Measurements from ENCODE around the gene SDCCAG8. TPM values are rescaled to one million over a fixed set of nuclear protein-coding genes. Genes with fewer than 3 reads are reported as not detected.
"Not testable (repeated sequence)": the region's sequence is repeated elsewhere in the genome, so short reads cannot be mapped to it uniquely, and the experiment has no call there.

Gene SDCCAG8
- total RNA-seq, 1 donor from 2014 or later, result 18.3 TPM

DNA sequence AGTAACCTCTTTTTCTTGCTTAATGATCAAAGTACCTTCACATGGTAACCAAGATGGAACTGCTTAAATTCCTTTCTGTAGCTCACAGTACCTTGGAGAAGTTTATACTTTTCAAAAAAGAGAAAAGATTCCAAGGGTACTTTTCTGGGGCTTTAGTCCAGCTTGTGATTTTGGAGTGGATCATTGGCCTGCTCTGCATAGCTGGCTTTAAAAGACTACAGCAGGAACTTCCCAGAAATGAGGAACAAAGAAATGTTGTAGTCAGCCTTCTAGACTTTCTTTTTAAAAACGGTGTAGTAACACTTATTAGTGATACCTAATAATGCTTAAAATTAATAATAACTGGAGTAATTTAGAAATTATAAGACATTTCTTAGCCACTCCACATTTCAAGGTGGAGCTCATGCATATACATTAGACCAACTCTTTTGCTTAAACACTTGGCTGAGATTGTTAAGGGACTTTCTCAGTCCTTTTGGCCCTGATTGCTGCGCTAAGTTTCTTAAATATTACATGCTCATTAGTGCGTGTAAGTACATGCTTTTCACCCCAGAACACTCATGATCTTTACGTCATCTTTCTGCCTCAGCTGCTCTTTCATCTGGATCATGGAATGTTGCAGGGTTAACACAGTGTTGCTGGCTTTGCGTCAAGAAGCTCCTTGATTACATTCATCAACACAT, 57.3 kb downstream of the SDCCAG8 start:
- no peak for DNase-seq (ENCODE audit: missing footprints)
- ATAC-seq, result no peak

DNA sequence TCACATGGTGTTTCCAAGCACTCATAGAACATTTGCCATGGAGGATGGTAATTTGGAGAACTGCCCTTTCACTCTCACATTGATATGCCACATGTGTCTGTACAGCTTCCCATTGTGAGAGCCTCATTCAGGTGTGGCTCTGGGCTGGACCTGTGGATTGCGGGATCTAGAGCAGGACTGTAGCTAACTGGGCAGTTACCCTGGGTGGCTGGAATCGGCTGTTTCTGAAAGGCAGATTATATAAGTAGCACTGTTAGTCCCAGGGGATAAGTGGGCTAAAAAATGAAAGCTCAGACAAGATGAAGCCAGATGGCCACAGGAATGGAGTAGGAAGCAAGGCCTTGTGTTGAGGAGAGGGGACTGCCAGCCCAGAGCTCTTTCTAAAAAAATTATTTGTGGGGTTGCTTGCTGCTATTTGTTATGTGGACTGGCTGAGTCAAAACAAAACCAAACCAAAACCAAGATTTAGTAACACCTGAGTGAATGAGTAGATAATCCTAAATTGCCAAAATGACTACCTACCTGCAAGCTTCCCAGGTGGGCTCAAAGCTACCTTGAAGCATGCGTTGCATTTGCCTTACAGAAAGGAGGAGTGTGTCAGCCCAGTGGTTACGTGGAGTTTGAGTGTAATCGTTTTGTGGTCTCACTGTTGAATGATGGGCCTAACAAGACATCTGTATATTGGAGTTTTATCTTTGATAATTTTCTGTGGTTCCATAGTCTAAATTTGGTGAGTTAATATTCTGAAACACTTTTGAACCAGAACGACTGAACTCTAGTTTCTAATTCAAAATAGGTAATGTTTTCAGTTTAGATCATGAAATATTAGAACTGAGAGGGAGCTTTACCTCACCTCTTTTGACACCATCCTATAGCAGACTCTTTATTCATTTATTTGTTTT, 58.0 kb downstream of the SDCCAG8 start:
- ATAC-seq (no peak), DNase-seq (ENCODE audit: missing footprints) (no peak)
- intact Hi-C loops (cut with DNase I), result no loop called here

More for the DNA sequence above, 57.3 kb downstream of the SDCCAG8 start:
- intact Hi-C loops (cut with DNase I), result no loop called here

DNA sequence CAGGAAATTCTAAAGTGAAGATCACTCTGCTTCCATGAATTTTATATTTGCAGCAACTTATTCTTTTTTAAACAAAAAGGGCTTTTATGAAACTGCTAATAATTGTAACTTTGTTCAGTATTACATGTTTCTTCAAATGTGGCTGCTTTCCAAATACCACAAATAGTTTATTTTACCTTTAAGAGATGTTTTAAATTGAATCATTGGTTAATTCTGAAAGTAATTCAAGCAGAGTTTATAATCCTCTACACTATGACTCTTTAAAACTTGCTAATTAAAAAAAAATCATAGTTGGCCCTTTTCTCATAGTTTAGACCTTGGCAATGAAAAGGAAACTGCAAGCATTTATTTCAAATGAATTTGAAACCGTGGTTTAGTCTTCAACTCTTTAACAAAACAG, 59.6 kb downstream of the SDCCAG8 start:
- intact Hi-C loops (cut with DNase I), result no loop called here
- DNase-seq (ENCODE audit: missing footprints) (no peak), ATAC-seq (no peak)

DNA sequence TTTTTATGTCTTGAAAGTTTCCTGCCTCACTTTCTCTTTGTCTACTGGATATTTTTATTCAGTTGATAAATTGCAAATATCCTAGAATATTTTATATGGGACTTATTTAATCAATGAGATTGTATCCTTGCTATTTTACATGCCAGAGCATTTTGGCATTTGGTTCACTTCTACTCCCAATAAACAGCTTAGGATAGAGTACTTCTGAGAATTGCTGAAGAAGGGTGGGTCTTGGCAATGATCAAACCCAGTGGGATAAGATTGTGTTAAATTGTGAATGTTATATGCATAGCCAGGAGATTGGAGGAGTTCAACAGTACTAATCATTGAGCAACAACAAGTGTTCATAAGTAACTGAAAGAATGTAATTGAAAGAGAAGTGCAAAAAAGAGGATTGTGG, 60.1 kb downstream of the SDCCAG8 start:
- peak; percentile 83 for ATAC-seq
- DNase-seq (ENCODE audit: missing footprints), result no peak
- intact Hi-C loops (cut with DNase I), result no loop called here

DNA sequence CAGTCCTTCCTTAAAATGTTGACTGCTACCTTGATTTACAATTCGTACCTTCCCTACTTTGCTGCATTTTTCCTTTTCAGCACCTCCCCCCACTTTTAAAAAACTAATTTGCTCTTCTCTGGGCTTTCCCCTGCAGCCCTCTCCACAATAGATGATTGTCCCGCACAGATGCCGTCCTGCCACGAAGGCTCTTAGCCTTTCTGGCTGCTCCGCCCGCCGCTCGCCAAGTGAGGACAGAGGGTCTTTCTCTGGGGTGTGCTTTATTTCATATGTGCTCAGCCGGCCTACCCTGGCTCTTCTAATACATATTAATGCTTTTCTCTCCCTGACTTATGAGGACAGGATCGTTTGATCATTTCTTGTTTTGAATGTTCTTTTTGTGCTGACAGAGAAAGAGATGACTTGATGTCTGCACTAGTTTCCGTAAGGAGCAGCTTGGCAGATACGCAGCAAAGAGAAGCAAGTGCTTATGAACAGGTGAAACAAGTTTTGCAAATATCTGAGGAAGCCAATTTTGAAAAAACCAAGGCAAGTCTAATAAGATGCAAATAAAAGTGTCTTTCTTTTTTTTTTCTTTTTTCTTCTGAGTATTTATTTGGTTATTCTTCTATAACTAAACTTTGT, 60.6 kb downstream of the SDCCAG8 start:
- DNase-seq (ENCODE audit: missing footprints) (no peak), ATAC-seq (no peak)
- intact Hi-C loops (cut with DNase I), result no loop called here

DNA sequence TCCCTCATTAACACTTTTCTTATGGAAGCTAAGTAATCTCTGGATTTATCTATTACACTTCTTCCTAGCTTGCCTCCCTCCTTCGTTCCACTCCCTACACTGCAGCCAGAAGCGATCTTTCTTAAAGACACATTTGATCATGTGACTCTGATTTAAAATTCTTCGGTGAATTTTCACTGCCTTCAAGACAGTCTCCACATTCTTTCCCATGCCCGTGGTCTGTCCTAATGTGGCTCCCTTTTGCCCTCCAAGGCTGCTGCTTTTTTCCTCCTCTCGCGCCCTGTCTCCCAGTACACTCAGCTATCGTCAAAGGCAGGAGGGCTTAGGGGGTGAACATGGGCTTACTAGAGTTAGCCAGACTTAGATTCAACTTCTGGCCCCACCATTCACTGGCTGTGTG, 64.4 kb downstream of the SDCCAG8 start:
- DNase-seq (ENCODE audit: missing footprints) (no peak), ATAC-seq (no peak)
- intact Hi-C loops (cut with DNase I), result loop anchor here (10.0 kb wide), 2 partner anchors 475 to 855 kb away; no protein-coding TSS in a partner anchor

DNA sequence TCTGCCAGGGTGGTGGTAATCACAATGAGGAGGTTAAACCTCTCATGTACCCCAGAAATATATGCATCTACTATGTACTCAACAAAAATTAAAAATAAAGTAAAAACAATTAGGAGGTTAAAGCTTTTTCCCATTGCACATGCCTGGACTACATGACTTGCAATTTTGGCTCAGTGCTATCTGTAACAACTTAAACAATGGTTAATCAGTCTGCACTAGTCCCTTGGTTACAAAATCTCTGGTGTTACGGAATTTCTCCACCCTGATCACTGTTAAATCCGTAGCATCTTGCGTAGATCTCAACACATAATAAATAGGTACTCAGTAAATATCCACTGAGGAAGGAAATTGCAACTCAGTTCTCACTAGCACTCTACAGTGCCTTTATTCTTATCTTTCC, 66.5 kb downstream of the SDCCAG8 start:
- ATAC-seq (no peak), DNase-seq (ENCODE audit: missing footprints) (no peak)
- intact Hi-C loops (cut with DNase I), result loop anchor here (10.0 kb wide), 2 partner anchors 478 to 858 kb away; no protein-coding TSS in a partner anchor

DNA sequence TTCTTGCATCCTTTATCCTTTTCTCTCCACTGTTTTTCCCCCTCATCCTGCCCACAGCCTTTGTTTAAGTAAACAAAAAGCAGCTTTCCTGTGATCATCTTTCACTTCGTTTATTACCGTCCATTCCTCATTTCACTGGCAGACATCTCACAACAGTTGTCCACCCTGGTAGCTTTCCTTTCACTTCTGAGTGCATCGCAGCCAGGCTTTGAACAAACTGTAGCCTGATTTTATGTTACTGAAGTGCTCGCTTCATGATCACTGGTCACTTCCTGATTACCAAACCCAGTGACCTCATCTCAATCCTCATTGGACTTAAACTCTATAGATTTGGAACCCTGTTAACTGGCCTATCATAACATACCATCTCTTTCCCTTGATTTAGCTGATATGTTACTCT, 67.7 kb downstream of the SDCCAG8 start:
- ATAC-seq (no peak), DNase-seq (ENCODE audit: missing footprints) (no peak)
- intact Hi-C loops (cut with DNase I), result loop anchor here (10.0 kb wide), 2 partner anchors 479 to 859 kb away; no protein-coding TSS in a partner anchor

DNA sequence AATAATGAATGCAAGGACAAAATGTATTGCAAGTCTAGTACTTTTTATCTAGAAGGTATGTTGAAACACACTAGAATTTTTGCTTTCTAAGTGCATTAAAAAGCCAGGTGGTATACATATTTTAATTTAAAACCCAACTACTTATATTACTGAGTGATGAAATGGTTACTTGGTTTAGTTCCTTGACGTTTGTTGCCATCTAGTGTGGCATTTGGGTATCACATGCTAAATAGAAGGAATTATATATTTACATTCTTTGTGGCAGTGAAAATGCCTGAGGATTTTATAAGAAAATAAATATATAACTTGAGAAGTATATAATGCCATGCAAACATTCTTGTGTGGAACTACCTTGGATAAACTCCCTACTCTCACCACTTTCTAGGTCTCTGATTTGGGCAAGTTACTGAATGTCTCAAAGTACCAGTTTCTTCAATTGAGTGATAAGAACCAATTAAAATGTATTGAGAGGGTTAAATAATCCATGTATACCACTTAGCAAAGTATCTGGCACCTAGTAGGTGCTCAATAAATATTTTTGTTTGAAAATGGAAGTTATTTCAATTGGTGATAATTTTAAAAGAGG, 69.6 kb downstream of the SDCCAG8 start:
- ATAC-seq, result no peak
- no peak for DNase-seq (ENCODE audit: missing footprints)
- intact Hi-C loops (cut with DNase I), result loop anchor here (10.0 kb wide), 2 partner anchors 481 to 861 kb away; no protein-coding TSS in a partner anchor

DNA sequence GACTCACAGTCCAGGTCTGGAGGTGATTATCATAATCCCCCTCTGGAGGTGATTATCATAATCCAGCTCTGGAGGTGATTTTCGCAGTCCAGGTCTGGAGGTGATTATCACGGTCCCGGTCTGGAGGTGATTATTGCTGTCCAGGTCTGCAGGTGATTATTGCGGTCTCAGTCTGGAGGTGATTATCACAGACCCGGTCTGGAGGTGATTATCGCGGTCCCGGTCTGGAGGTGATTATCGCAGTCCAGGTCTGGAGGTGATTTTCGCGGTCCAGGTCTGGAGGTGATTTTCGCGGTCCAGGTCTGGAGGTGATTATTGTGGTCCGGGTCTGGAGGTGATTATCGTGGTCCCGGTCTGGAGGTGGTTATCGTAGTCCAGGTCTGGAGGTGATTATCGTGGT, 76.6 kb downstream of the SDCCAG8 start:
- intact Hi-C loops (cut with DNase I), result no loop called here
- ATAC-seq (no peak), DNase-seq (ENCODE audit: missing footprints) (no peak)

DNA sequence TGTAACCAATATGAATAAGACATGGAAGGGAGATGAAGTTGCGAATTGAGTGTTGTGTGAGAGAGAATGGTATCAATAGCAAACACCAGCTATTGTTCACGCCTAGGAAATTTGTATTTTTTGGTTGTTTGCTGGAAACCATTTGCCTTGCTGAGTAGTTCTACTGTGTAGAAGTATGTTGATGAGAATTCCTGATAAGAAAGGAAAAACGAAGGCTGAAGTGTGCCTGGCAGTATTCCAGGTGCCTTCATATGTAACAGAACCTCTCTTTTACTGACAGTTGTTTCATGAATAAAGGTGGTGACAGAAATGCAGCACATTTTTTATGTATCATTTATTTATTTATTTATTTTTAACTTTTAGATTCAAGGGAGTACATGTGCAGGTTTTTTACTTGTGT, 79.5 kb downstream of the SDCCAG8 start:
- ATAC-seq (no peak), DNase-seq (ENCODE audit: missing footprints) (no peak)
- intact Hi-C loops (cut with DNase I), result no loop called here

DNA sequence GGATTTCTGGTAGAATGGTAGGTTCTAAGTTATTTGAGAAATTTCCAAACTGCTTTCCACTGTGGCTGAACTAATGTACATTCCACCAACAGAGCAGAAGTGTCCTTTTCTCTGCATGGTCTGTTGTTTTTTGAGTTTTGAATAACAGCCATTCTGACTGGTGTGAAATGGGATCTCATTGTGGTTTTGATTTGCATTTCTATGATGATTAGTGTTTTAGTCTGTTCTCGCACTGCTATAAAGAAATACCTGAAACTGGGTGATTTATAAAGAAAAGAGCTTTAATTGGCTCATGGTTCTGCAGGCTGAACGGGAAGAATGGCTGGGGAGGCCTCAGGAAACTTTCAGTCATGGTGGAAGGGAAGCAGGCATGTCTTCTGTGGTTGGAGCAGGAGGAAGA, 80.3 kb downstream of the SDCCAG8 start:
- DNase-seq (ENCODE audit: missing footprints) (no peak), ATAC-seq (no peak)
- intact Hi-C loops (cut with DNase I), result no loop called here

DNA sequence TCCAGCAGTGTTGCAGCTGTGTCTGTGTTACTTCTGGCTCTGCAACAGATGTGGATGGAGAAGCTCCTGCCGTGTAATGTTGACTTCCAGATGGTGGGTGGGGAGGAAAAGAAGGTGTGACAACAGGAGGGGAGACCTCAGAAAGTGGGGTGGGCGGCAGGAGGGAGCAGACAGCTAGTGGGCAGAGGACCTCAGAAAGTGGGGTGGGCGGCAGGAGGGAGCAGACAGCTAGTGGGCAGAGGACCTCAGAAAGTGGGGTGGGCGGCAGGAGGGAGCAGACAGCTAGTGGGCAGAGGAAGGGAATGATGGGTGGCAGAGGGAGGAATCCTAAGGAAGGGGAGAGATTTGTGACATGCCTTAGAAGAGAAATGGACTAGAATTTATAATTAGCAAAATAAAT, 83.0 kb downstream of the SDCCAG8 start:
- intact Hi-C loops (cut with DNase I); DNase-seq (ENCODE audit: missing footprints); ATAC-seq: not testable (repeated sequence)

DNA sequence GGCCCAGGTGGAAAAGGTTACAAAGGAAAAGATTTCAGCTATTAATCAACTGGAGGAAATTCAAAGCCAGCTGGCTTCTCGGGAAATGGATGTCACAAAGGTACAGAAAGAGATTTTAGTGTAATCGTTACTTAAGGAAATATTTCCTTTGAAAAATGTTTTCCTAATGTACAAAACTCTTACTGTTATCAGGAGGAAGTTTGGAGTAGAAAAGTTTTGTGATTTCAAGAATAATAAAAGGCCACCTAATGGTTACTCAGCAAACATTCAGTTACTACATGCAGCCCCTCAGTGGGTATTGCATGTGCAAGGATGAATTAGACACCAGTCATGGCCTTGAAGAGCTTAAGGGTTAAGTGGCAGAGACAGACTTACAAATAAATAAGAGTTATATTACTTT, 85.2 kb downstream of the SDCCAG8 start:
- intact Hi-C loops (cut with DNase I), result loop anchor here (5.0 kb wide), 1 partner anchor 406 kb away; no protein-coding TSS in a partner anchor
- no peak for DNase-seq (ENCODE audit: missing footprints)
- no peak for ATAC-seq

DNA sequence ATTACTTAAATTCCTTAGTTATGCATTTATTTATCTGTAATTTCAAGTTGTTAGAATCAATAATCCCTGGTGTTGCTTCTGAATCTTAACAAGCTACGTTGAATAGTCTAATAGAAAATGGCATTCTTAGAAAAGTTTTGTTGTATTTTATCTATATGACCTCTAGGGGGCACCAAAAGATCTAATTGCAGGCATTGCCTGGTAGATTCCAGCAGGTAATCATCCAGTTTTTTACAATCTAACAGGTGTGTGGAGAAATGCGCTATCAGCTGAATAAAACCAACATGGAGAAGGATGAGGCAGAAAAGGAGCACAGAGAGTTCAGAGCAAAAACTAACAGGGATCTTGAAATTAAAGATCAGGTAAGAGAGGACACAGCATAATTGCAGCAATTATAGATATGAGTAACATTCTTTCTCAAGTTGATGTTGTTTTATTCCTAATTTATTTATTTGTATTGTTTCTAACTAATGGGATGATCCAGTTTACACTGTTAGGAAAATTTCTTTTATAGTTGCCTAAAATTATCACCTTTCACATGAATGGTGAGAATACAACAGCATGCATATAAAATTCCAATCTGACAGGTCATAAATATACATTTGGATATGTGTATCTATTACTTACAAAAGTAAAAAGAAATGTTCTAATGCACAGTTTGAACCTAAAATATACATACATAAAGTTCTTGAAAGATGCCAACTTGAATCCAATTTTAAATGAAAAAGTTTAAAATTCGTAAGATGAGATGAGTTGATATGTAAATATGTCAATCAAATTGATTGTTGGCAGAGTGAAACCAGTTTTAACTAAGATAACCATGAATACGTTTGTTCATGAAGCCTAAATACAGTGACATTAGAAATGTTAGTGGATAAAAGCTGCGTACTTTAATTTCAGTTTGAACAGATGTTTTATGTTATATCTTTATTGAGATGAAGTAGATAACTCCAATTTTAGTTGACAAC, 88.4 kb downstream of the SDCCAG8 start:
- ATAC-seq (no peak), DNase-seq (ENCODE audit: missing footprints) (no peak)
- intact Hi-C loops (cut with DNase I), result loop anchor here (1.0 to 5.0 kb wide), 2 partner anchors 403 to 929 kb away; no protein-coding TSS in a partner anchor

DNA sequence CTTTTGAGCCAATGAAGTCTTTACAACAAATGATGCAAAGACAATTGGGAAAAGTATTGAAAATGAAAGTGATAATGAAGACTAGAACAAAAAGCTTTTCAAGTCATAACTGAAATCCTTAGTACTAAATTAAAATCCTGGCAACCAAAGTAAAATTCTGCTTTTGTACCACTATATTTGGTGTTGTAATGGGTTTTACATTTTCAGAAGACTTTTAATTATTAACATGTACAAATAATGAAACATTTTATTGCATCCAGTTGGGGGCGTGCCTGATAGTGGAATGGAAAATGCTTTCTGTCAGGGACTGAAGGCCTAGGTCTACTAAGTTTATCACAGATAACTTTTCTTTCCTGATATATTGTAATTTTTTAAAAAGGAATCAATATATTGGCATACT, 89.4 kb downstream of the SDCCAG8 start:
- intact Hi-C loops (cut with DNase I), result no loop called here
- ATAC-seq (no peak), DNase-seq (ENCODE audit: missing footprints) (no peak)

DNA sequence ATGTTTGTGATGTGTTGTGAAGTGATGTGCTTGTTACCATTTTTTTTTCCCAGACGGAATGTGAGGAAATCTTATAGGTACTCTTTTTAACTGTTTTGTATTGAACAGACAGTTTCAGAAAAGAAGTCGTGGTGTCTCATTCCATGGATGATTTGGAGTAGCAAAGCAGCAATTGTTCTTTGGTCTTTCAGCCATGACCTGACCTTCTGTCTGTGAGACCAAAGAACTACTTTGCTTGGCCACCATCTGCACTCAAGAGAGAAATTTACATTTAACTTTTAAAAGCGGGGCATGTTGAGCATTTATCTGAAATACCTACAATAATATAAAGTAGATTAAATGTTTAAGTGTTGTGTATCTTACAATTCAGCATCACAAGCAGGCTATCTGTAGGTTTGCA, 90.2 kb downstream of the SDCCAG8 start:
- intact Hi-C loops (cut with DNase I), result no loop called here
- no peak for ATAC-seq
- DNase-seq (ENCODE audit: missing footprints), result no peak

DNA sequence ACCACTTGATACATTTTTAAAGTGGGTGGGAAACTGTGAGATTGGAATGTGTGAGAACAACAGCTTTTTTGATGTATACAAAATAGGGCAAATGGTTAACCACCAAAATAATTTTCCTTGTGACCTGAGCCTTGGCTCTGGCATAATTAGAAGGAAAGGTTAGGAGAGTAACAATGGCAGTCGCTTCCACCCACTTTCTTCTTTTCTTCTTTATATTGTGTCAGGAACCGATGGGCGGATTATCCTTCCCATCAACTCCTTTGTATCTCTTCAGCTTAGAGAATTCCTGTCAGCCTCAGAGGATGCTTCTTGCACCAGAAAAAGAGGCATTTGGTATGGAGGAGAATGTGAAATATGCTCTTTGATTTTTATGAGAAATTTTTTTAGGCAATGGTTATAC, 90.6 kb downstream of the SDCCAG8 start:
- DNase-seq (ENCODE audit: missing footprints) (no peak), ATAC-seq (no peak)
- intact Hi-C loops (cut with DNase I), result no loop called here

Measured in Right ventricle myocardium inferior (tissue), 1 donor.